HG03060 (cell line): ENCODE data around the gene AAMP.

Experiments used
- ATAC-seq: cut with Tn5 transposase; IDR thresholded peaks from one replicate; pipeline ENCODE4 v1.9.1; 2021; ENCODE audit warnings: low read depth, moderate number of reproducible peaks; ENCODE audit not compliant: unreplicated experiment

AAMP gene

GRCh38 chr2:218261423-218262236 is 8.3 kb downstream of the AAMP start:
- ATAC-seq = no peak

- ATAC-seq = no peak
Measured at GRCh38 chr2:218260742-218261422, 9.1 kb downstream of the AAMP start, which contains the start of gene GPBAR1. GPBAR1 (plus strand) TSS chr2:218261015; CDS start chr2:218262725, 1,710 bp downstream.

- no peak for ATAC-seq
Measured at GRCh38 chr2:218260166-218260565, 9.8 kb downstream of the AAMP start.

GRCh38 chr2:218259099-218259961 is 10.6 kb downstream of the AAMP start:
- no peak for ATAC-seq

GRCh38 chr2:218257390-218257981 is 12.5 kb downstream of the AAMP start:
- no peak for ATAC-seq

GRCh38 chr2:218256612-218257350 is 13.2 kb downstream of the AAMP start:
- no peak for ATAC-seq

GRCh38 chr2:218255446-218255845 is 14.5 kb downstream of the AAMP start:
- ATAC-seq = no peak

GRCh38 chr2:218253232-218253625 is 16.7 kb downstream of the AAMP start:
- ATAC-seq = no peak

GRCh38 chr2:218252509-218253231 is 17.3 kb downstream of the AAMP start:
- no peak for ATAC-seq

GRCh38 chr2:218249691-218250090 is 20.2 kb downstream of the AAMP start:
- no peak for ATAC-seq

- ATAC-seq = no peak
Measured at GRCh38 chr2:218245214-218245613, 24.7 kb downstream of the AAMP start.

- ATAC-seq = no peak
Measured at GRCh38 chr2:218244665-218245064, 25.3 kb downstream of the AAMP start.

GRCh38 chr2:218244204-218244603 is 25.7 kb downstream of the AAMP start:
- no peak for ATAC-seq

GRCh38 chr2:218238887-218239286 is 31.1 kb downstream of the AAMP start:
- ATAC-seq = no peak

GRCh38 chr2:218236829-218237228 is 33.1 kb downstream of the AAMP start:
- no peak for ATAC-seq

GRCh38 chr2:218235017-218235416 is 34.9 kb downstream of the AAMP start:
- no peak for ATAC-seq

- no peak for ATAC-seq
Measured at GRCh38 chr2:218234521-218234920, 35.4 kb downstream of the AAMP start.

- ATAC-seq = no peak
Measured at GRCh38 chr2:218233543-218233942, 36.4 kb downstream of the AAMP start.

GRCh38 chr2:218230882-218231281 is 39.1 kb downstream of the AAMP start:
- ATAC-seq = peak; percentile 36
